LNCaP clone FGC (cell line): ENCODE data around the gene PHF19.
A peak's percentile ranks its signal among the peaks of the same experiment; 100 is the strongest.

Experiments
- DNase-seq: peaks from one replicate; pipeline ENCODE4 v3.0.0-alpha.2; 2011; ENCODE audit warnings: low read depth
- H3K4me3 ChIP-seq: 2 replicates; pipeline ENCODE4 v1.5.1; 2011; ENCODE audit warnings: mild to moderate bottlenecking, low read depth, low read length, control low read depth
- CTCF ChIP-seq: IDR thresholded peaks from 2 replicates; pipeline ENCODE4 v1.5.1; 2012; ENCODE audit warnings: mild to moderate bottlenecking; ENCODE audit not compliant: control insufficient read depth, insufficient read depth; ENCODE audit errors: extremely low read depth

PHF19 gene

DNA sequence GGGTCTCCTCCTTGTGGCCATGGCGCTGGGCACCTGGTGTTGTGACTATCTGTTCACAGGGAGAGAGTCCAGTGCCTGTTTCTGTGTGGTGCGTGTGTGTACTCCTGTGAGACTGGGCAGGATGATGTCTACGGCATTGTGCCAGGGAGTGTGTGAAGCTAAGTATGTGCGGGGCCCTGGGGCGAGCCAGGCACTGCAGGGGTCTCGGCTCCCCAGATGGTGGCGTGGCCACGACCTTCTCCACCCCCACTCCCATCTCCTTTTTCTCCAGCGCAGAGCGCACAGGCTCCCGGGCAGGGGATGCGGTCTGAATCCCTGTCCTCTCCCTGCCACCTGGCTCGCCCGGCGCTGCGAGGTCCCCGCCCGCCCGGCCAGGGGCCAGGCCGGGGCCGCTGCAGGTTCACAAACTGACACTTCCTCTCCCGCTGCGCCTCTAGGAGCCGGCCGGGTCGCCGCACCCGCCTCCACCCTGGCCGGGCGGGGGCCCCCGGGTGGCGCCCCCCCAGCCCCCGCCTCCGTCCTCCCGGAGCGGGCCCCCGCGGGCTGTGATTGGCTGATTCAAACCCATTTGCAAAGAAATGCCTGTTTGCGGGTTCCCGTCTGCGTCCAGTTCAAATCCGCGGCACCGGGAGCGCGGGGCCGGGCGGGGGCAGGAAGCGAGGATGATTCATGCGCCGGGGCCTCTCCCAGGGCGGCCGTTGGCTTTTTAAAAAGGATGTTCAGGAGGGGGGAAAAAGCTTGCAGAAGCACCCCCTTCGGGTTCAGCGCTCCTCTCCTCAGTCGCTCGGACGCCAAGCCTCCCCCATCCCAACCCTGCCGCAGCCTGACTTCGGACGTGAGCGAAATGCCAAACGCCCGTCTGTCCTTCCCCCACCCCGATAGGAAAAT, 790 bp downstream of the PHF19 start:
- DNase-seq: no peak
- no peak for TF ChIP-seq CTCF
- peak overlapping the region; percentile 46 for H3K4me3 ChIP-seq

- no peak overlapping the region for H3K4me3 ChIP-seq
- TF ChIP-seq CTCF: no peak
- DNase-seq: no peak
Measured at GRCh38 chr9:120875643-120875953, 1.4 kb downstream of the PHF19 start.

DNA sequence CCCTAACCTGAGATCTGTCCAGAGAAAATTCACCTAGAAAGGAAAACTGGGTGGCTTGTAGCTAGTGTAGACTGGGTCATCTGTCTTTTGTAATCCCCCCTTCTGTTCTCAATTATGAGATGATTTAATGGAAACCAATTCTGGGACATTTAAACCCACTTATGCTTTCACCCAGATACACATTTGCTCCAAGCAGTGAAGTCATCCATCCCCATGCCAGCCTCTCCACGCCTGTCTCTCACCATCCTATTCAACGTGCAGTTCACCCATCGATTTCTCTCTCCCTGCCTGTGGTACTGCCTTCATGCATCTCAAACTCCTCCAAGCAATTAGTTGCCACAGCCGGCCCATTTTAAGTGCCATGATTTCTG, 1.8 kb downstream of the PHF19 start:
- TF ChIP-seq CTCF: no peak
- no peak for DNase-seq
- H3K4me3 ChIP-seq: no peak overlapping the region

GRCh38 chr9:120874226-120875194, 2.5 kb downstream of the PHF19 start:
- no peak for DNase-seq
- H3K4me3 ChIP-seq: no peak overlapping the region
- TF ChIP-seq CTCF: no peak

DNA sequence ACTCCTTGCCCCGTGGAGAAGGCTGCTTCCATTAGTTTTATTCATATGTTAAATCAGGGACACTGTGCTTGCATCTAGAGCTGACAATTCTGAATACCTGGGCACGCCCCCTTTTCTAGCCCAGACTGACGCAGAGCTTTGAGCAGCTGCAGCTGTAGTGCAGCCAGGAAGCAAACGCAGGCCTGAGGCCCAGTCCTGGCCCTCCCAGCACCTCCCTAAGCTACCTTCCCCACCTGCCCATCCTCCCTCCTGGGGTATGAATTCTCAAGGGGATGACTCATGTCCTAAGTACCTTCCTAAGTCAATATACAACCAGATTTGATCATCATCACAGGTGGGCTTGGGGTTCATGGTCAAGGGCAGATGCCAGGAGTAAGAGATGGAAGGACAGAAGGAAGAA, 3.5 kb downstream of the PHF19 start:
- H3K4me3 ChIP-seq: no peak overlapping the region
- TF ChIP-seq CTCF: no peak
- no peak for DNase-seq

- H3K4me3 ChIP-seq: no peak overlapping the region
- no peak for DNase-seq
- no peak for TF ChIP-seq CTCF
Measured at GRCh38 chr9:120872791-120873502, 4.0 kb downstream of the PHF19 start.
